ENCODE results near the gene STBD1. TPM values are rescaled to one million over a fixed set of nuclear protein-coding genes. Genes with fewer than 3 reads are reported as not detected.

Gene STBD1
- polyA plus RNA-seq, 1 donor from 2014 or later, result not detected

GRCh38 chr4:76342191-76342590 lies 35.7 kb downstream of the STBD1 start:
- no peak overlapping the region for H3K4me3 ChIP-seq (ENCODE audit: low read length)
- no peaks in the 10 kb centered on the region for H3K36me3 ChIP-seq (ENCODE audit: insufficient read depth, low read length)
- H3K9me3 ChIP-seq (ENCODE audit: low read length), result no peaks in the 10 kb centered on the region
- H3K9ac ChIP-seq (ENCODE audit: low read length), result no peak overlapping the region
- TF ChIP-seq RAD21 (conservative IDR thresholded peaks at IDR 0.05), result no peak
- TF ChIP-seq EP300 (conservative IDR thresholded peaks at IDR 0.05; ENCODE audit: poor library complexity, severe bottlenecking), result no peak
- no peak for TF ChIP-seq POLR2AphosphoS5 (IDR thresholded peaks at IDR 0.05)
- TF ChIP-seq EZH2 (IDR thresholded peaks at IDR 0.05; ENCODE audit: borderline replicate concordance, insufficient read depth, low read length, poor library complexity, severe bottlenecking), result no peak
- no peak for TF ChIP-seq SMC3 (conservative IDR thresholded peaks at IDR 0.05; ENCODE audit: poor library complexity)
- H3K9me2 ChIP-seq (ENCODE audit: insufficient read depth, low read length), result no peaks in the 10 kb centered on the region
- H3K4me2 ChIP-seq (ENCODE audit: low read length), result no peak overlapping the region
- no peaks in the 10 kb centered on the region for H4K20me1 ChIP-seq (ENCODE audit: insufficient read depth)
- no peak overlapping the region for H2AFZ ChIP-seq (ENCODE audit: low read depth, low read length)
- H3K79me2 ChIP-seq (replicated peaks; ENCODE audit: insufficient read depth, low read length), result no peaks in the 10 kb centered on the region
- no peaks in the 10 kb centered on the region for H3K27me3 ChIP-seq (ENCODE audit: insufficient read depth, low read depth, low read length)
- no peaks in the 10 kb centered on the region for H3F3A ChIP-seq (ENCODE audit: insufficient read depth, low read length, poor library complexity, severe bottlenecking)
- no peak overlapping the region for H3K27ac ChIP-seq (ENCODE audit: low read length)

- no peak overlapping the region for H3K9ac ChIP-seq (ENCODE audit: low read length)
- no peak overlapping the region for H3K27ac ChIP-seq (ENCODE audit: low read length)
- no peaks in the 10 kb centered on the region for H3K9me3 ChIP-seq (ENCODE audit: low read length)
- H2AFZ ChIP-seq (ENCODE audit: low read depth, low read length), result no peak overlapping the region
- no peaks in the 10 kb centered on the region for H4K20me1 ChIP-seq (ENCODE audit: insufficient read depth)
- H3K27me3 ChIP-seq (ENCODE audit: insufficient read depth, low read depth, low read length), result no peaks in the 10 kb centered on the region
- no peaks in the 10 kb centered on the region for H3K79me2 ChIP-seq (replicated peaks; ENCODE audit: insufficient read depth, low read length)
- no peaks in the 10 kb centered on the region for H3F3A ChIP-seq (ENCODE audit: insufficient read depth, low read length, poor library complexity, severe bottlenecking)
- H3K36me3 ChIP-seq (ENCODE audit: insufficient read depth, low read length), result no peaks in the 10 kb centered on the region
- TF ChIP-seq EP300 (conservative IDR thresholded peaks at IDR 0.05; ENCODE audit: poor library complexity, severe bottlenecking), result no peak
- no peak for TF ChIP-seq RAD21 (conservative IDR thresholded peaks at IDR 0.05)
- TF ChIP-seq CTCF (IDR thresholded peaks at IDR 0.05; ENCODE audit: poor library complexity, severe bottlenecking), result no peak
- TF ChIP-seq EZH2 (IDR thresholded peaks at IDR 0.05; ENCODE audit: borderline replicate concordance, insufficient read depth, low read length, poor library complexity, severe bottlenecking), result no peak
- no peak for TF ChIP-seq REST (IDR thresholded peaks at IDR 0.05; ENCODE audit: borderline replicate concordance)
- no peak for TF ChIP-seq POLR2AphosphoS5 (IDR thresholded peaks at IDR 0.05)
- TF ChIP-seq TAF1 (IDR thresholded peaks at IDR 0.05; ENCODE audit: low read depth), result no peak
- TF ChIP-seq SMC3 (conservative IDR thresholded peaks at IDR 0.05; ENCODE audit: poor library complexity), result no peak
- no peak for TF ChIP-seq MXI1 (conservative IDR thresholded peaks at IDR 0.05; ENCODE audit: poor library complexity, severe bottlenecking)
- no peaks in the 10 kb centered on the region for H3K9me2 ChIP-seq (ENCODE audit: insufficient read depth, low read length)
- H3K4me2 ChIP-seq (ENCODE audit: low read length), result no peak overlapping the region
- H3K4me3 ChIP-seq (ENCODE audit: low read length), result no peak overlapping the region
These were observed 36.3 kb downstream of the STBD1 start for GRCh38 chr4:76342803-76343202.
